MCF 10A (cell line): ENCODE measurements around the gene ASAP2. TPM values are rescaled to one million over a fixed set of nuclear protein-coding genes. Genes with fewer than 3 reads are reported as not detected.

ENCODE experiments used
- BruUV-seq: library from RNA; stranded (reverse); fragments of 400-500 nt; replicated peaks from 2 replicates; lab custom pipeline; 2021; lab: Mats Ljungman, UMichigan
- CTCF ChIA-PET: fragments of 300-600 bp; sonication (Branson Sonifier 250); formaldehyde crosslinking; extraction: SDS; loops from one replicate; lab custom pipeline; 2021; ENCODE audit warnings: antibody characterized with exemption, inconsistent platforms; lab: Yijun Ruan, JAX
- POLR2A ChIA-PET: fragments of 300-600, 350-650 bp; sonication (Branson Sonifier 250); formaldehyde crosslinking; extraction: SDS; loops from one replicate; lab custom pipeline; 2020; ENCODE audit warnings: antibody characterized with exemption, inconsistent platforms; lab: Yijun Ruan, JAX
- DNase-seq: peaks from one replicate; pipeline ENCODE4 v3.0.0-alpha.2; 2018; ENCODE audit not compliant: unreplicated experiment
- H3K27ac Mint-ChIP-seq: one replicate; pipeline ENCODE4 v1.8.0; 2022; ENCODE audit warnings: mild to moderate bottlenecking, low read depth, mixed read lengths; ENCODE audit not compliant: unreplicated experiment
- H3K27me3 Mint-ChIP-seq: one replicate; pipeline ENCODE4 v1.8.0; 2022; ENCODE audit warnings: mixed read lengths; ENCODE audit not compliant: insufficient read depth, unreplicated experiment
- H3K36me3 Mint-ChIP-seq: one replicate; pipeline ENCODE4 v1.8.0; 2022; ENCODE audit warnings: mild to moderate bottlenecking, moderate library complexity, mixed read lengths; ENCODE audit not compliant: insufficient read depth, unreplicated experiment
- H3K4me1 Mint-ChIP-seq: one replicate; pipeline ENCODE4 v1.8.0; 2022; ENCODE audit warnings: mixed read lengths; ENCODE audit not compliant: insufficient read depth, unreplicated experiment
- H3K4me3 Mint-ChIP-seq: one replicate; pipeline ENCODE4 v1.8.0; 2022; ENCODE audit warnings: mild to moderate bottlenecking, moderate library complexity, mixed read lengths; ENCODE audit not compliant: unreplicated experiment
- H3K9me3 Mint-ChIP-seq: one replicate; pipeline ENCODE4 v1.8.0; 2022; ENCODE audit warnings: mixed read lengths; ENCODE audit not compliant: unreplicated experiment
- CTCF ChIP-seq: fragments of 200-600 bp; IDR thresholded peaks from one replicate; pipeline ENCODE4 v1.8.0; 2022; ENCODE audit warnings: antibody characterized with exemption, mild to moderate bottlenecking; ENCODE audit not compliant: unreplicated experiment
- intact Hi-C: fragments of 100-400 bp; cut with micrococcal nuclease; formaldehyde crosslinking; loops from 2 replicates; pipeline ENCODE4 v1.14.1; 2022
- total RNA-seq: library from RNA; stranded (reverse); gene quantifications from 2 replicates; pipeline ENCODE4 v1.2.3, GENCODE V29; 2022

ASAP2 gene
- total RNA-seq, 1 experiment from 2014 or later = 80.8 TPM

DNA sequence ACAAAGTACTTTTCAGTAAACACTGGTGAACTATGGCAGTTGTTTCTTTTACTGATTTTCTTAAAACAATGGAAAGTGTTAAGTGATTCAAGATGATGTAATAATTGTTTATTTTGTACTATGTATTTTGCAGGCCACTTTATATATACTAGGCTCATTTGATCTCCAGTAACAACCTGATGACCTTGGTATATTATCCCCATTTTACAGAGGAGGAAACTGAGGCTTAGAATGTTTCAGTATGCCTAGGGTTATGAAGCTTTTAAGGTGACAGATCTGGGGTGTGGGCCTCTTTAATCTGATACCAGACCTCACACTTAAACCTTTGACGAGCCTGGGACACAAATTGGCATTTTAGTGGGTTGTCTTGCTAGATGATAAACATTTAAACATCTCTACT, 153.5 kb downstream of the ASAP2 start:
- TF ChIP-seq CTCF = no peak
- H3K4me1 Mint-ChIP-seq = no peaks in the 10 kb centered on the region
- ChIA-PET POLR2A (interaction anchor here (0.9 kb wide), 1 partner anchor 171 kb away, joined by 3 read pairs; no protein-coding TSS in a partner anchor), CTCF (interaction anchor here (1.0 to 1.1 kb wide), 2 partner anchors 11 to 218 kb away, joined by 3 to 4 read pairs; no protein-coding TSS in a partner anchor)
- peaks cover 97% of the 10 kb centered on the region for H3K36me3 Mint-ChIP-seq
- BruUV-seq = no TSS peak
- no peak overlapping the region for H3K4me3 Mint-ChIP-seq
- no peaks in the 10 kb centered on the region for H3K9me3 Mint-ChIP-seq
- DNase-seq = no peak
- intact Hi-C loops = no loop called here
- H3K27me3 Mint-ChIP-seq = no peaks in the 10 kb centered on the region
- H3K27ac Mint-ChIP-seq = no peak overlapping the region

DNA sequence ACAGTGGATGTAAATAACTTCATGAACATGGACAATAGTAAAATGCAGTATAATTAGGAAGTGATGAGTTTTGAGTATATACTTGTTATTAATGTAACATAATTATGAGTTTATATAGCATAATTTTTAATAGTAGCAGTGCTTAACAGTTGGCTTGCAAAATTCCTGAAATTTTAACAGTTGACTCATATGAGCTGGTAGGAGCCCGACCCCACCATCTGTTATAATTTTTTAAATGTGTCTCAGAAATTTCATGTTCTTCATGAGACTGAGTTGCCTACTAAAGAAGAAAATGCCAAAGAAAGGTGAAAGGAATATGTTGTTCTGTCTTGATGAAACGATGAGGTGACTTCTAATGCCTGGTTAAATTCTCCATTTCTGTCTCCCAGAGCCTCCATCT, 154.1 kb downstream of the ASAP2 start:
- POLR2A ChIA-PET = no interaction called here
- H3K9me3 Mint-ChIP-seq = no peaks in the 10 kb centered on the region
- H3K4me3 Mint-ChIP-seq = no peak overlapping the region
- intact Hi-C loops = no loop called here
- BruUV-seq = no TSS peak
- no peaks in the 10 kb centered on the region for H3K27me3 Mint-ChIP-seq
- H3K36me3 Mint-ChIP-seq = peaks cover 97% of the 10 kb centered on the region
- H3K27ac Mint-ChIP-seq = peak overlapping the region; percentile 64
- DNase-seq = no peak
- CTCF ChIA-PET = interaction anchor here (1.0 to 1.2 kb wide), 2 partner anchors 21 to 219 kb away, joined by 3 read pairs; no protein-coding TSS in a partner anchor
- no peaks in the 10 kb centered on the region for H3K4me1 Mint-ChIP-seq
- TF ChIP-seq CTCF = no peak

DNA sequence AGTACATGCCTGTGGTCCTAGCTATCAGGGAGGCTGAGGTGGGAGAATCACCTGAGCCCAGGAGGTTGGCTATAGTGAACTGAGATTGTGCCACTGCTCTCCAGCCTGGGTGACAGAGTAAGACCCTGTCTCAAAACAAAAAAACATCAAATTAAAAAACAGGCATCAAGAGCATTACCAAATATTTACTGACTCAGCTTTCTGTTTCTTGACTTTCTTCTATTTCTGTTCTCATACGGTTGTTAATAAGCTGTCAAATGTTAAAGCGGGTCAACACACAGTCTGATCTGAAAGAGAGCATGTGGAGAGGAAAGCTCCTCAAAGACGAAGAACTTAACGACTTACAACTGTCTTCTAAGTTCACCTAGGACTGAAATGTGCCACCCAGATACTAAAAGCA, 157.8 kb downstream of the ASAP2 start:
- H3K27me3 Mint-ChIP-seq = no peaks in the 10 kb centered on the region
- H3K27ac Mint-ChIP-seq = no peak overlapping the region
- CTCF ChIA-PET = interaction anchor here (0.7 to 1.4 kb wide), 4 partner anchors 9 to 41 kb away, joined by 3 to 4 read pairs (median 4); no protein-coding TSS in a partner anchor
- BruUV-seq = no TSS peak
- H3K36me3 Mint-ChIP-seq = peaks cover 99% of the 10 kb centered on the region
- intact Hi-C loops = no loop called here
- no peak for DNase-seq
- H3K9me3 Mint-ChIP-seq = no peaks in the 10 kb centered on the region
- no peaks in the 10 kb centered on the region for H3K4me1 Mint-ChIP-seq
- no peak for TF ChIP-seq CTCF
- POLR2A ChIA-PET = interaction anchor here (0.7 to 1.7 kb wide), 5 partner anchors 8 to 222 kb away, joined by 3 to 5 read pairs (median 4); no protein-coding TSS in a partner anchor
- no peak overlapping the region for H3K4me3 Mint-ChIP-seq

DNA sequence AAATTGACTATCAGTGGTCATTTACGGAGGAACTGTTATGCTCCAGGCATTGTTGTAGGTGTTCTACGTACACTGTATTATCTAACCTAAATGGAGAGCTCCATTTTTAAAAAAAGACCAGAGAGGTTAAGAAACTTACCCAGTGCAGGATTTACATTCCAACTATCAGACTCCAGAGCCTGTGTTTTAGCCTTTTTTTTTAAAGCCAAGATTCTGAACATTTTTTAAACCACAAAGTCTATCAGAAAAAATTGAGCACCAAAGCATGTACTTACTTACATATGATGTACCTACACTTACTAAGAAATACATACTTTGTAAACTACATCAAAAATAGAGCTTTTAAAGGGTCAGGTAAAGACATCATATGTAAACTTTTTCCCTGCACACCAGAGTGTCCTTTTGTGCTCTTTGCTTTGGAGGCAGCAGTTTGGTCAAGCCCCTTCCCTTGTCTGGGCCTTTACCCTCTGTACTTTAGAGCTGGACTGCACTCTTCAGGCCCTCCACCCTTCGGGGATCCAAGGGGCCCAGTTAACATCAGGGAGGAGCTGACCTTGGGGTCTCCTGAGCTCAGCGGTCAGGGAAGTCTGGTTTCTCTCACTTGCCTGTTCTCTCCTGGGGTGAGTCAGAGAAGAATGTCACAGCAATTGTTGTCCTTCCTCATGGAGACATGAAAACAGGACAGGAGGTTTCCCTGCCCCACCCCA, 158.3 kb downstream of the ASAP2 start:
- POLR2A ChIA-PET = interaction anchor here (0.7 to 1.7 kb wide), 5 partner anchors 9 to 223 kb away, joined by 3 to 5 read pairs (median 4); no protein-coding TSS in a partner anchor

More for the DNA sequence above, 158.3 kb downstream of the ASAP2 start:
- H3K4me1 Mint-ChIP-seq = no peaks in the 10 kb centered on the region
- H3K27me3 Mint-ChIP-seq = no peaks in the 10 kb centered on the region
- intact Hi-C loops = no loop called here
- peaks cover 99% of the 10 kb centered on the region for H3K36me3 Mint-ChIP-seq
- no peak overlapping the region for H3K27ac Mint-ChIP-seq
- CTCF ChIA-PET = interaction anchor here (0.5 to 1.4 kb wide), 4 partner anchors 10 to 91 kb away, joined by 3 to 4 read pairs (median 3); no protein-coding TSS in a partner anchor
- no peak for DNase-seq
- no peaks in the 10 kb centered on the region for H3K9me3 Mint-ChIP-seq
- no peak overlapping the region for H3K4me3 Mint-ChIP-seq
- no TSS peak for BruUV-seq
- no peak for TF ChIP-seq CTCF
